Fibroblast of skin of back (primary cell): ENCODE results near the gene KRT28.
A peak's percentile ranks its signal among the peaks of the same experiment; 100 is the strongest.
"Not testable (repeated sequence)": the region's sequence is repeated elsewhere in the genome, so short reads cannot be mapped to it uniquely, and the experiment has no call there.

Experiments used
- DNase-seq: peaks from one replicate; pipeline ENCODE4 v3.0.0-alpha.2; 2013

KRT28 gene

DNA sequence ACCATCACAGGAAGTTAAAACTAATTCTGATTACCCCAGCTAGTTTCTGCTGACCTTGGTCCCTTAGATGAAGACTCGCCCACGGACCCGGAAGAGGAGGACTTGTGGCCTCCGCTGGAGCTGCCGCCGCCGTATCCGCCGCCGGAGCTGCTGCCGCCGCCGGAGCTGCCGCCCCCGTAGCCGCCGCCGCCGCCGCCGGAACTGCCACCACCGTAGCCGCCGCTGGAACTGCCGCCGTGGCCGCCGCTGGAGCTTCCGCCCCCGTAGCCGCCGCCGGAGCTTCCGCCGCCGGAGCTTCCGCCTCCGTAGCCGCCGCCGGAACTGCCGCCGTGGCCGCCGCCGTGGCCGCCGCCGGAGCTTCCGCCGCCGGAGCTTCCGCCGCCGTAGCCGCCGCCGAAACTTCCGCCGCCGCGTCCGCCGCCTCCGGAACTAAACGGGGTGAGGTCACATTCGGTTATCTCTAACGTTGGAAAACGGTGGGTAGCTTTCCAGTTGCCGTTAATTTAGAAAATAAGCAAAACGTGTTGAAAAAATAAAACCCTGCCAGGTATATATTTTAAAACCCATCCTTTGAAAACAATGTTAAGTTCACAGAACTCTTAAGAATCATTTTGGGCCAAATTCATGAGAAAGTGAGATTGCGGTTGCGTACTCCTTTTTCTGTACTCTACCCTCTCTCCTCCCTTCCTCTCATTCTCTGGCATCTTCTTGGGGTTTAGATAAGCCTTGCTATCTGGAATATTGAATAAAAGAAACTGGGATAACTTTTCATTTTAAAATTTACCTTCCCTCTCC, 19.2 kb upstream of the KRT28 start:
- DNase-seq, result peak; percentile 84

DNA sequence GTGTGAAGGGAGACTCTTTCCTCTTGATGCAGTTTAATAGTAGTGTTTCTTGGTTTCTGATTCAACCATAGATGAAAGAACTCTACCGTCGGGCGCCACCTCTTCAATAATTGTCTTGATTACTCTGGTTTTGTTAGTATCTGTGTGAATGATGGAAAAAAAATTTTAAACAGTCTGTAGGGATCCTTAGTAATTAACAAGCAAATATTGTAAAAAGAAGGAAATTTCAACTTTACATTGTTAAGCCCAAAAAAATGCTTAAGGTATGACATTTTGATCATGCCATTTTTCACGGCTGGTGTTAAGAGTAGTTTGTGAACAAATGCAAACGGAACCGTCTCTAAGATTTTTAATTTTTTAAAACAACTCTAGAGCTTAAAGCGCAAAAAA, 18.6 kb upstream of the KRT28 start:
- DNase-seq, result no peak

DNA sequence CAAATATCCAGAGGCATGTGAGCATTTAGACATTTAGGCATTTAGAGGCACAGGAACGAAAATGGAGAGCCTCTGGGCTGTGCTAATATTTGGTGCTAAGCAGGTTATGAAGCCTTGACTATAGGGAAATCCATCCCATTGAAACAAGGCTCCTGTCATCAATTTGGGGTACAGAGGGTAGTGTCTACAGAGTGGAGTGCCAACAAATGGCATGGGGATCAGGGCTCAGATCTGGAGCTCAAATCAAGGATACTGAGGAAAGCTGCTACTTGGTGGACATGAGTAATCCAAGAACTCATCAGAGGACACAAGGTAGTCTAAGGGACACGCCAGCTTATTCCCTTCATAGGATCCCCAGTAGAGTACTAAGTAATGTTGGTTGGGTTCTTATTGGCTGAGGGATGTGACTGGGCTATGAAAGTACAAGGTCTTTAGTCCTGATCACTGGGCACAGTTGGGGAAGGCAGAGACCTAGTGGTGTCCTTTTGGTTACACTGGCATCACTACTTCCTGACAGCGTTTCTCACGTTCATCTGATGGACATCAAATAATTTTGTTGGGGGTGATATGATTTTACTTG, 17.4 kb upstream of the KRT28 start:
- DNase-seq, result no peak

DNA sequence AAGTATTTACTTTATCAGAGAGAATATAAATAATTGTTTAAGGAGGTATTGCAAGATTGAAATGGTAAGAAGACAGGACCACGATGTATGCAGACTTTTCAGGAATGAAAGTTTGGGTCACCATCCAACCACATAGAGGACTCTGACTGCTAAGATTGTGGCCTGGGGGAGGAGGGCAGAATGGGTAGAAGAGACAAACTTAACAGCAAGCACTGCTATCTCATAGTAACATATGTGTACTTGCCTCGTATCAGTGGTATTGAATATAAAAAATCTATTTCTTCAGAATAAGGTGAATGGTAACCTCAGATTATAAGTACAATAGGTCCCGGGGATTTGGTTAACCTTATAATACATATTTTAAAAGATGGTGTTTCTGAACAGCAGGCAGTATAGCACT, 16.8 kb upstream of the KRT28 start:
- no peak for DNase-seq

DNA sequence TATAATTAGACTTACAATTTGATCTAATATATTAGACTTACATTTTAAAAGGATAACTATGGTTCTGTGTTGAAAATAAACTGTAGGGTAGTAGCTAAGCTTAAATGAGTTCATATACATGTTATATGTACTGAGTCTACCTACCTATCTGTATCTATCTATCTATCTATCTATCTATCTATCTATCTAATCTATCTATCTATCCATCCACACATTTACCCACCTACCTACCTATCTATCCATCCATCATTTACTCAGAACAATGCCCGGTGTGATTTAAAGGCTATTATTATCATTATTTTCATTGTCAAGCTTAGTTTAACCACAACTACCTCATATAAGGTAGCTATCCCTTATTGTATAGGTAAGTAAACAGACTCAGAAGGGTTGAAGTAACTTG, 15.6 kb upstream of the KRT28 start:
- DNase-seq, result no peak

DNA sequence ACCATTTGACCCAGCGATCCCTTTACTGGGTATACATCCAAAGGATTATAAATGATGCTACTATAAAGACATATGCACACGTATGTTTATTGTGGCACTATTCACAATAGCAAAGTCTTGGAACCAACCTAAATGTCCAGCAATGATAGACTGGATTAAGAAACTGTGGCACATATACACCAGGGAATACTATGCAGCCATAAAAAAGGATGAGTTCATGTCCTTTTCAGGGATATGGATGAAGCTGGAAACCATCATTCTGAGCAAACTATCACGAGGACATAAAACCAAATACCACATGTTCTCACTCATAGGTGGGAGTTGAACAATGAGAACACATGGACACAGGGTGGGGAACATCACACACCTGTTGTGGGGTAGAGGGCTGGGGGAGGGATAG, 14.9 kb upstream of the KRT28 start:
- not testable (repeated sequence) for DNase-seq

DNA sequence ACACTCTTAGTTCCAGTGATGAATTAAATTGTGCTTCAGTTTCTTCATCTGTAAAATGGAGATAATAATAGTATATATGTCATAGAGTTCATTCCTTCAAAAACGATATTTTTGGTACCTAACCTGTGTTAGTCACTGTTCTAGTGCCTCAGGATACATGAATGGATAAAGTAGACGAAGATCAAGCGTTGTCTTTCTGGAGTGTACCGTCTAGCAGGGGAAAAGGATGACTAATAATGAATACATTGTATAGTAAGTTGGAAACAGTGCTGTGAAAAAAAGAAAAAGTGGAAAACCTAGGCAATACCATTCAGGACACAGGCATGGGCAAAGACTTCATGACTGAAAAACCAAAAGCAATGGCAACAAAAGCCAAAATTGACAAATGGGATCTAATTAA, 14.0 kb upstream of the KRT28 start:
- DNase-seq, result peak; percentile 59

DNA sequence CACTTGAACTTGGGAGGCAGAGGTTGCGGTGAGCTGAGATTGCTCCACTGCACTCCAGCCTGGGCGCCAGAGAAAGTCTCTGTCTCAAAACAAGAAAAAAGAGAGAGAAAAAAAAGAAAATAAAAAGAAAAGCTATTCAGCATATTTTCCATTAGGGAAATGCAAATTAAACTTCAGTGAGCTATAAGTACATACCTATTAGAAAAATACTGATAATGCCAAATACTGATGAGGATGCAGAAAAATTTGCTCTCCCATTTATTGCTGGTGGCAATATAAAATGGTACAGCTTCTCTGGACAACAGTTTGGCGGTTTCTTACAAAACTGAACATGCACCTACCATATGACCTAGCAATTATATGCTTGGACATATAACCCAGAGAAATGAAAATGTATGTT, 12.9 kb upstream of the KRT28 start:
- no peak for DNase-seq

DNA sequence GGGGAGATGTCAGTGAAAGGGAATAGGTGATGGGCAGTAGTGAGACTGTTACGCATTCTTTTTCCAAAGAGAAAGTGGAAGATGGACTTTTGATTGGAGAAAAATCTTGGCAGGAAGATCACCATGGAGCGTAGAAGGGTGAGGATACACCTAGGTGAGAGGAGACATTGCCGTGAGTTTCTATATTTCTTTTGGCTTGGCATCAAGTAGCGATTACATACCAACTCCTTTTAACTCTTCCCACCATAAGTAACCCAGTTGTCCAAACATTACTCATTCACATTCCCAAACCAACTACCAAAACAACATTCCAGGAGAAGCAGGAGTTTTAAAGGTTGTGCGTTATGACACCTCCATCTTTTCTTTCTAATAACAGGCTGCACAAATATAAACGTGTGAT, 10.7 kb upstream of the KRT28 start:
- peak; percentile 79 for DNase-seq

DNA sequence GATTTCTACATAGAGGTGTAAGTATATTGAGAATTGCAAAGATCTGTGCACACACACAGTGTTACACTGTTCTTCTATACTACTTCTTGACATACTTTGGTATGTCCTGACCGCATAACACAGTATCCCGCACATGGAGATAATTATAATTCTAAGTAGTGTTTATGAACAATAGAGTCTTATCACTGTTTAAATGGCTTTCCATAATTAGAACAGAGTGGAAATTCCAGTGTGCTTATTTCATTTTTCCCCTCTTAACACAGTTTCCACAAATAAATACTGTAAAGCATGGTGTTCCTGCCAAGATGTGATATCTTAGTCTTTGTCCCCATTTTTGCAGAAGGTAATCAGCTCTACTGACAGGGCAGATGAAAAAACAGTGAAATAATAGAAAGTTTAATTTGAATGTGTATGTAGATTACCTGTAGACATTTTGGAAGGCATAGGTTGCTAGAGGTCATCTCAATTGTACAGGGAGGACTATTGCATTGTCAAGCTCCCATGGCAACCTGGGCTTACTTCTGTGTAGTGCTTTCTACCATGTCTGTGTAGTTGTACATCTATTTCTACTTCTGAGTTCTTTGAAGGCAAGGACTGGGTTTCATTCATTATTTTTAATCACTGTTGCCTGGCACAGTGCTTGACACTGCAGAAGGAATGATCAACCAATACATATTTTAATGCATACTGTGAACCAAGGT, 10.1 kb upstream of the KRT28 start:
- peak; percentile 52 for DNase-seq

DNA sequence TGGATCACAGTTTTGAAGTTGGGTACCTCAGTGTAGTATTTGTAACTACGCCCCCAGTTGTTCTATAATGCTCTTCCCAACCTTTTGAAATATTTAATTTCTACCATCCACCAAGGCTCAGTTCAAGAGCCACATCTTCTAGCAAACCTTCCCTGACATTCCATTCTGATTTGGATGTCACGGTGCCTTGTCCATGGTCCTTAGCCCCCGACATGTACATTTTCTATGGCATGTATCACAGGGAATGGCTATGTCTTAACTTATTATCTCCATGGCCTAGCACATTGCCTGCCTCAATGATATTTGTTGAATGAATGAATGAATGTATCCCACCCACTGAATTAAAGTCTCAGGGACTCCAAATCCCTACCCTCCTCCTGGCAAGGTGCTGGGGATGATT, 6.4 kb upstream of the KRT28 start:
- DNase-seq, result no peak

DNA sequence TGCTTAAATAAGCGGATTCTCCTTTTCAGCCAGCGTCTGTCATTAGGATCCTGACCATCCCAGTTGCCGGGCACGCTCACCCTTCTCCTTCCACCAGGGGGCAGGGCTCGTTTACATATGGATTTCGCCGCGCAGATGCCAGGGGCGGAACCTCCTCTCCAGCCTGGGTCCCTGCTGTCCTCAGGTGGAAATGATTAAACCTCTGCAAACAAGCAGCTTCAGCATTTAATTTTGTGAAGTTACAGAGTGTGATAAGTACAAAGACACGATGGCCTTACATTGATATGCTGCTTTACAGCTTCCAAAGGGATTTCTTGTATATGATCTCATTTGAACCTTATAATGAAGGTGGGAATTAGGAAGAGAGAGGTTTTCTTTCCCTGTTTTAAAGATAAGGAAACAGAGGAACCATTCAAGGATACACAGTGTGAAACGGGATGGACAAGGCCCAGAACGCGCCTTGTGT, 3.9 kb upstream of the KRT28 start:
- DNase-seq, result peak; percentile 69

DNA sequence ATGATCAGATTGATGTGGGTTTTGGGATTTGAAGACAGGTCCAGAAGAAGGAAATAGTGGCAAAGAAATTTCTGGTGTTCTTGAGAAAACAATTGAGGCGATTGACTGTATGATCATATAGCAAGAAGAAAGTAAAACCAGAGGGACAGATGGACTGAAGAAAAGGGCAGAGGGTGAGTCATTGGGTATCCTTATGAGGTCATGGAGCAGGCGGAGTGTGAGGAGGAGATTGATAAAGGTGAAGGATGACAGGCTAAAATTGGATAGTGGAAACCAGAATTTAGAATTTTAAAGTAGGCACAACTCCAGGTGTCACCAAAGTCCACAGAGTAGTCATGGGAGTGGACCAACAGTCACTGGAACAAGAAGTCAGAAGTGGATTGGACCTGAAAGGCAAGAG, 1.4 kb upstream of the KRT28 start:
- no peak for DNase-seq

DNA sequence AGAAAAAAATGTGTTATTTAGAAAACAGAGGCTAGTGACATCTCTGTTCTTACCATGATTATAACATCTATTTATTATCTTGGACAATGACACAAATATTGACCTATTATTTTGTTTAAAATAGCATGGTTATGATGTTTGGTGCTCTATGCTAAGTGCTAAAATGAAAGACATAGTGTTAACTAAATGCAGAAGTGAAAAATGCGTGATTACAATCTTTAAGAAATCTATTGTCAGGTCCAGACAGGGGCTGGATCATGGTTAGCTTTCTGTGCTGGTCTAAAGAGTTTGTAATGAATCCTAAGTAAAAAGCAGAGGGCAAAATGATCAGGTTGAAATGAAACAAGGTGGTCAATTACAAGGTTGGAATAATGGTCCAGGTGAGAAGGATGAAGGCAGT, 622 bp upstream of the KRT28 start:
- no peak for DNase-seq

DNA sequence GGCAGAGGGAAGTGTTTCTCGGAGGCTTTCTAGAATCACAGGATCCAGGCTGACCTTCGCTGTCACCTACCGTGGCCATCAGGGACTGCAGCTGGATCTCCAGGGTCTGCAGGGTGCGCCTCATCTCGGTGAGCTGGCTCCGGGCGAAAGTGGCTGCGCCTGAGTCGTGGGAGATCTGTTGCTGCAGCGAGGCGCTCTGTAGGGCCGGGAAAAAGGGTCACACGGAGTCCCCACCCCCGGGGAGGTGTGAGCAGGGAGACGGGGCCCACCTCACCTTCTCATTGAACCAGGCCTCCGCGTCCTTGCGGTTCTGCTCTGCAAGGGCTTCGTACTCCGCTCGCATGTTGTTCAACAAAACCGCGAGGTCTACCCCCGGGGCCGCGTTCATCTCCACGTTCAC, 2.9 kb downstream of the KRT28 start:
- DNase-seq, result no peak

DNA sequence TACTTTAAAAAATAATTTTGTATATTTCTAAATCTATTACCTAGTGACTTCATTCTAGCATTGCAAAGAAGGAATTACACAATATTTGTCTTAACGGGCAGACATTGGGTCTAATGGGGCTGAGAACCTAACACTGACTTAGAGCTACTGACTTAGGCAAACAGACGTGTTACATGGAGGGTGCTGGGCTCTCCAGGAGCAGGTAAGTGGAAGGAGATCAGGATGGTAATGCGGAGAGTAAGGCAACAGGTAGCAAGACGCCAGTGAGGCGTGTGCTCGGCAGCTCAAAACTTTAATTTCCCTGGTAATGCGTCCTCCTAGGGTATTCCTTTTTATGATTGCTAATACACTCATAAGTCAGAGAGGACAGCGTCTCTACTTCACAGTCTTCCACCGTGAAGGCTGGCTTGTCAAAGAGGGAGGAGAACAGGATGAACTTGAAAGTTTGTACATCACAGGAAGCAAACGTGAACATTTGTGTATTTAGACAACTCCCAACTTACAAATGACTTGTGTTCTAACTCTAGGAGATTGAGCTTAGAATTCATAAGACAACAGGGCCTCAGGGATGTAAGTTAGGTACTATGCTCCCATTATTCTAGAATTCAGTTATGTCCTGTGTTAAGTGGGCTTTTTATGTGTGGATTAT, 4.6 kb downstream of the KRT28 start:
- no peak for DNase-seq

DNA sequence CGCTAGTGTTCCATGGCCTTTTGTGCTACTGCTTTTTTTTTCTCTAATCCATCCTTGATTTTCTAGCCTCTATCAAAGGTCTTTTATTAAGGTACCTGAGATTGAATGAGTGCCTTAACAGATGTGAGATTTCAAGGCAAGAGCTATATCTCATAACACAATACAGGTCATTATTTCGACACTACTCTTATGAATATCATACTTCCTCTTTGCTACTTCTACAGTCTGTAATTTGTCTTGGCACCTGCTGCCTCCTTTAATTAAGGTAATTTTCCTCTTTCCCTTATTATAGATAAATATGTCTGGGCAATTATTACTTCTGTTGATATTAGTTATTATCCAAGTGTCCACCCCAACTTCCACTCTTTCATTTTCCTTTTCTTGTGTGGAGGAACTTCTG, 5.3 kb downstream of the KRT28 start:
- DNase-seq, result no peak

DNA sequence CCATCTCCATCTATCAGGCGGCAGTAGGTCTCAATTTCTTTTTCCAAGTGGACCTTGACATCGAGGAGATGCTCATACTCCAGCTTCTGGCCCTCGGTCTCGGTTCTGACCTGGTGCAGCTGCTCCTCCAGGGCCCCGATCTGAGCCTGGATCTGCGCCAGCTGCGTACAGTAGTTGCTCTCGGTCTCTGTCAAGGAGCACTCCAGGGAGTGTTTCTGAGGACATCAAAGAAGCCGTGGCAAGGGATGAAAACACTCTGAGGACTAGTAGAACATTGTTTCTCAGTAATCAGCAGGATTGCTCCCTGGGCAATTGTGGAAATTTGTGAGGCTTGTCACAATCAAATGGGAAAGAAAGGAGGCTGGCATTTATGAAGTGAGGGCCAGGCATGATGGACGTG, 5.9 kb downstream of the KRT28 start:
- no peak for DNase-seq

DNA sequence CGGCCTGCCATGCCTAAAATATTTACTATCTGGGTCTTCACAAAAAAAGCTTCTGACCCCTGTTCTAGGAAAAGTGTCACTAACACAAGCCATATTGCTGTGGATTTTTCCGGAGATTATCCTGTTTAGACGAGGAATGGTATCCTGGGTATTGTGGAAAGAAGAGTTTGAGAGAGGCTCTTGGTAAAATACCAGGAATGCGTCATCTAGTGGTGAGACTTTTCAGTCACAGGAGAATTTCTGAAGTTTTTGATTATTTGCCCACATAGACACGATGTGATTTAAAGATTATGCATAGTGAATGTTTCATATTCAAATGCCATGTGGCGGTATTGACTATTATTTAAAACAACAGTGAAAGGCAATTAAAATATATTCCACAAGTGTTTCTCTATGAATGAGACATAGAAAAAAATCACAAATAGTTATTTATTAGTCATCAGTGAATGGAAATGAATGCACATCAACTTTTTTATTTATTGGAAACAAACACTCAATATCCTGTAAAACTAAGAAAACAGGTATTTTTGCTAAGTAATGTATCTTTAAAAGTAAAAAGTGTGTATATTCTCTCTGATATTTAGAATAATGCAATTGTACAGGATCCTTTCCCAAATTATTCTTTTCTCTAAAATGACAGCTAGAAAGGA, 7.8 kb downstream of the KRT28 start:
- DNase-seq, result peak; percentile 47

DNA sequence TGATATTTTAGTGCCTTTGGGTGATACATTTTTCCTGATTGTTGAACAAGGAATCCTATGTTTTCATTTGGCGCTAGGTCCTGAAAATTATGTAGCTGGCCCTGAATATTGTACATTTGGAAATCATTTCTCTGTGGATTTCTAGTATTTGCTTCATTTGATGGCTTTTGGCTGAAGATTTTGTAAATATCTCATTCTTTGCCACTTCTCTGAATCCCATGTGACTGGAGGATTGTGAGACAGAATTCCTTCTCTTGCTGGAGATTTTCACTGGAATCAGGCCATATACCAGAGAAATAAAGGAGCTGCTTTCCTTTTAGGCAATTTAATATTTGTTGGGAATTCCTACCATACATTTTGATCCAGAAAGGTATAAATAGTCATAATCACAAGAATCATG, 8.6 kb downstream of the KRT28 start:
- no peak for DNase-seq

DNA sequence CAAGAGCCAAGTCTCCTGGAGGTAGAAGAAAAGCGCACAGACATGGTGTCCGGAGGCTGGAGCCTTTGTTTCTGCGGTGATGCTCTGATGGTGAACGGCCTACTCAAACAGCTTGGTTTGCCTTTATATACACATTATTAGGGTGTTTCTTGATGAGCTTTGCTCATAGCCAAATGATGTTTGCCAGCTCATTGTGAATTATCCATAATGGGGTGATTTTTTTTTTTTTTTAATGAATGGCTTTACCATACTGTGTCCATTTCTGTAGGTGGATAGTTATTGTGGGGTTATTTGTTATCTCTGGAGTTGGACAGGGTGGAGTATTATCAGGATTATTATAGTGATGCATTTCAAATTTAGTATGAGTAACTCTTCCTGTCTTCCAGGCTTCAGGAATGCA, 17.3 kb downstream of the KRT28 start, which contains the start of gene KRT27:
Gene KRT27 (minus strand): TSS at position 101 of the 400 bp plus-strand sequence. CDS start 57 bp downstream, at position 44.
- DNase-seq, result no peak

DNA sequence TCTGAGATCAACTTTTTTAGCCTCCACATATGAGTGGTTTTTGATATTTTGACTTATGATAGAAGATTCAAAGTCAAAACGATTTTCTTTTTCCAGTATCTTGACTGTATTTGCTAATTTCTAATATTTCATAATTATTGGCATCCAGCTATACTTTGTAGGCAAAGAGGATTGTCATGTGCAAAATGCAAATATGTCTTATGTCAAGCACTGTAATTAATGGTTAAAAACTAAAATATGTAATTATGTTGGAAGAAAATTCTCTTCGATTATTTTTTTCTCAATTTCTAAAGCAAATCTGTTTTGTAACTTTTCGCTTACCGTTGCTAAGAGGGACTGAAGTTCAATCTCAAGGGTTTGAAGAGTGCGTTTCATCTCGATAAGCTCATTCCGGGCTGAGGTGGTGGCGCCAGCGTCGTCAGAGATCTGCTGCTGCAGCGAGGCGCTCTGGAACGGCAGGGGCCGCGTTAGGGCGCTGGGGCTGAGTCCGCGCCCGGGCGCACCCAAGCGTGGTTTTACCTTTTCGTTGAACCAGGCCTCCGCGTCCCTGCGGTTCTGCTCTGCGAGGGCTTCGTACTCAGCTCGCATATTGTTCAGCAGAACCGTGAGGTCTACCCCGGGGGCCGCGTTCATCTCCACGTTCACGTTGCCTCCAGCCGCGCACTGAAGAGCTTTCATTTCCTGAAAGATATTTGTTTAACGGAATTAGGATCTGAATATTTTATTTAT, 20.4 kb downstream of the KRT28 start:
- DNase-seq, result no peak
